Tibial artery (tissue), 4 donors: Measurements from ENCODE around the gene SCAMP4.

ENCODE experiments used
- DNase-seq, 2 donors: peaks; one replicate each; pipeline ENCODE4 v3.0.0-alpha.2; 2019
- H3K27ac ChIP-seq, 2 donors: fragments of 200-600 bp; sonication (generic) in 1 of 2; 1 replicate in 1 of 2; 2 replicates in 1 of 2; pipeline ENCODE4 v1.5.1; 2018 to 2019; ENCODE audit warnings: mild to moderate bottlenecking in 1 of 2
- H3K27me3 ChIP-seq, 2 donors: fragments of 200-600 bp; sonication (generic) in 1 of 2; one replicate each; pipeline versions ENCODE4 v1.5.1 to v1.6.0; 2016 to 2019
- H3K36me3 ChIP-seq, 3 donors: fragments of 200-600 bp; sonication (generic) in 2 of 3; one replicate each; pipeline ENCODE4 v1.5.1; 2016 to 2019; ENCODE audit warnings: mild to moderate bottlenecking in 2 of 3
- H3K4me1 ChIP-seq, 4 donors: fragments of 200-600 bp; sonication (generic) in 2 of 4; 1 replicate in 3 of 4; 2 replicates in 1 of 4; pipeline ENCODE4 v1.5.1; 2016 to 2019
- H3K4me3 ChIP-seq, 2 donors: fragments of 200-600 bp; sonication (generic) in 1 of 2; 1 replicate in 1 of 2; 2 replicates in 1 of 2; pipeline ENCODE4 v1.5.1; 2018 to 2019; ENCODE audit warnings: mild to moderate bottlenecking in 2 of 2
- H3K9me3 ChIP-seq, 3 donors: fragments of 200-600 bp; sonication (generic) in 1 of 3; one replicate each; pipeline ENCODE4 v1.5.1; 2016 to 2019
- intact Hi-C: fragments of 100-400 bp; cut with DNase I; formaldehyde crosslinking; loops from one replicate; pipeline ENCODE4 v1.15.0; 2023; ENCODE audit warnings: low total_unique reads
- TF ChIP-seq, protein P1 (sequence below), 2 experiments: fragments of 200-600 bp in 1 of 2; fragments of 450-650 bp in 1 of 2; IDR thresholded peaks; one replicate each; pipeline ENCODE4 v1.5.1; 2017 to 2019; ENCODE audit warnings: antibody characterized with exemption in 2 of 2, mild to moderate bottlenecking in 1 of 2, moderate library complexity in 1 of 2

The SCAMP4 gene

DNA sequence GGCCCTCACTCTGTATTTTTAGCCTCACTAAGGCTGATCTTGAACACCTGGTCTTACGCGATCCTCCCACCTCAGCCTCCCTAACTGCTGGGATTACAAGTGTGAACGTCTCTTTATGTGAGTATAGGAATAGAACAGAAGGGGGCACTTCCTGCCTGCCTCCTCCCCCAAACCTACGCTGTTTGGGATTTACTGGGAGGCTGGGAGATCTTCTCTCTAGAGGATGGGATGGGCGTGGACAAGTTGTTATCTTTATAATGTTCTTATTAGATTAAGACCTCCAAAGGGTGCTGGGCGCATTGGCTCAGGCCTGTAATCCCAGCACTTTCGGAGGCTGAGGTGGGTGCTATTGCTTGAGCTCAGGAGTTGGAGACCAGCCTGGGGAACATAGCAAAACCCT lies 32.9 kb downstream of the SCAMP4 start:
- no peak overlapping the region for H3K4me3 ChIP-seq
- TF ChIP-seq, protein P1, sequence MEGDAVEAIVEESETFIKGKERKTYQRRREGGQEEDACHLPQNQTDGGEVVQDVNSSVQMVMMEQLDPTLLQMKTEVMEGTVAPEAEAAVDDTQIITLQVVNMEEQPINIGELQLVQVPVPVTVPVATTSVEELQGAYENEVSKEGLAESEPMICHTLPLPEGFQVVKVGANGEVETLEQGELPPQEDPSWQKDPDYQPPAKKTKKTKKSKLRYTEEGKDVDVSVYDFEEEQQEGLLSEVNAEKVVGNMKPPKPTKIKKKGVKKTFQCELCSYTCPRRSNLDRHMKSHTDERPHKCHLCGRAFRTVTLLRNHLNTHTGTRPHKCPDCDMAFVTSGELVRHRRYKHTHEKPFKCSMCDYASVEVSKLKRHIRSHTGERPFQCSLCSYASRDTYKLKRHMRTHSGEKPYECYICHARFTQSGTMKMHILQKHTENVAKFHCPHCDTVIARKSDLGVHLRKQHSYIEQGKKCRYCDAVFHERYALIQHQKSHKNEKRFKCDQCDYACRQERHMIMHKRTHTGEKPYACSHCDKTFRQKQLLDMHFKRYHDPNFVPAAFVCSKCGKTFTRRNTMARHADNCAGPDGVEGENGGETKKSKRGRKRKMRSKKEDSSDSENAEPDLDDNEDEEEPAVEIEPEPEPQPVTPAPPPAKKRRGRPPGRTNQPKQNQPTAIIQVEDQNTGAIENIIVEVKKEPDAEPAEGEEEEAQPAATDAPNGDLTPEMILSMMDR (IDR thresholded peaks at IDR 0.05) = no peak
- H3K9me3 ChIP-seq = no peaks in the 10 kb centered on the region
- intact Hi-C loops = no loop called here
- H3K36me3 ChIP-seq = no peaks in the 10 kb centered on the region
- DNase-seq = no peak
- H3K4me1 ChIP-seq = peaks cover 4 to 20% (median 16%) of the 10 kb centered on the region in 4 donors
- H3K27me3 ChIP-seq = peaks cover 0 to 6% of the 10 kb centered on the region in 2 donors
- H3K27ac ChIP-seq = no peak overlapping the region

DNA sequence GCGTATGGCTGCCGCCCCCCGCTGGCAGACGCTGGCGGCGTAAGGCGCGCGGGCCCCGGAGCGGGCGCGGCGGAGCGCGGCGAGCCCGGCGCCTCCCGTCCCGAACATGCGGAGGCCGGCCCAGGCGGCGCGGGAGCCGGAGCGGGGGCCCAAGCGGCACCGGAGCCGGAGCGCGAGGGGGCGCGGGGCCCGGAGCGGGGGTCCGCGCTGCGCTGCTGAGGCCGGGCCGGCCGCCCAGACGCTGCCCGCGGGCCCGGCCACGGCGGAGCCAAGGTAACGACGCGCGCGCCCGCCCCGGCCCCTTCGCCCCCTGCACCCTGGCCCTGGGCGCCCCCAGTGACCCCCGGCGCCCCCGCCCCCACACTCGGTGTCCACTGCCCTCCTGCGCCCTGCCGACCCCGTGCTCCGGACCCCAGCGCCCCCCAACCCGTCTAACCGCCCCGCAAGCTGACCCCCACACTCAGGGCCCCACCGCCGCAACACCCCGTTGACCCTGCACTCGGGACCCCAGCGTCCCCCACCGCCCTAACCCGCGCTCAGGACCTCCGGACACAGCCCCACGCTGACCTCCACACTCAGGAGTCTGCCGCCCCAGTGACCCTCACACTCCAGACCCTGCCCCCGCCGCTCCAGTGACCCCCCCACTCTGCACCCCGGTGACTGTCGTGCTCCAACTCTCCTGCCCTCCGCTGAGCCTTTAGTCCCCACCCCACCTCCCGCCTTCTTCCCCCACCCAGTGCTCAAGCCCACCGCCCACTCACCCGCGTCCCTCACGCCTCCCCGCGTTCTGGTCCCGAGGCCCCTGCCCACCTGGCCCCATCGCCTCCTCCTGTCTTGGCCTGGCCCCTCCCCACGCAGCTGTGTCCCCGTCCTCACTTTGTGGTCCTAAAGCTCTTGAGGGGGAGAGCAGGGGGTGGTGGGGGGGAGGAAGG lies 36.2 kb downstream of the SCAMP4 start, which contains the start of gene CSNK1G2:
Gene CSNK1G2, plus strand, starts transcription at position 27 of the 932 bp plus-strand sequence. CDS start 28,601 bp downstream, outside the sequence.
- Histone ChIP-seq H3K27me3 (no peaks in the 10 kb centered on the region), H3K4me3 (peak within 1 kb of the TSS; percentile 83), H3K36me3 (no peaks in the 10 kb centered on the region), H3K27ac (peak within 1 kb of the TSS; percentile 97 to 99), H3K4me1 (peaks cover 4 to 45% (median 27%) of the 10 kb centered on the region in 4 donors), H3K9me3 (no peaks in the 10 kb centered on the region)
- intact Hi-C loops = no loop called here
- TF ChIP-seq, protein P1 (IDR thresholded peaks at IDR 0.05) = peak in 1 of 2 experiments; percentile 39
- no peak for DNase-seq

DNA sequence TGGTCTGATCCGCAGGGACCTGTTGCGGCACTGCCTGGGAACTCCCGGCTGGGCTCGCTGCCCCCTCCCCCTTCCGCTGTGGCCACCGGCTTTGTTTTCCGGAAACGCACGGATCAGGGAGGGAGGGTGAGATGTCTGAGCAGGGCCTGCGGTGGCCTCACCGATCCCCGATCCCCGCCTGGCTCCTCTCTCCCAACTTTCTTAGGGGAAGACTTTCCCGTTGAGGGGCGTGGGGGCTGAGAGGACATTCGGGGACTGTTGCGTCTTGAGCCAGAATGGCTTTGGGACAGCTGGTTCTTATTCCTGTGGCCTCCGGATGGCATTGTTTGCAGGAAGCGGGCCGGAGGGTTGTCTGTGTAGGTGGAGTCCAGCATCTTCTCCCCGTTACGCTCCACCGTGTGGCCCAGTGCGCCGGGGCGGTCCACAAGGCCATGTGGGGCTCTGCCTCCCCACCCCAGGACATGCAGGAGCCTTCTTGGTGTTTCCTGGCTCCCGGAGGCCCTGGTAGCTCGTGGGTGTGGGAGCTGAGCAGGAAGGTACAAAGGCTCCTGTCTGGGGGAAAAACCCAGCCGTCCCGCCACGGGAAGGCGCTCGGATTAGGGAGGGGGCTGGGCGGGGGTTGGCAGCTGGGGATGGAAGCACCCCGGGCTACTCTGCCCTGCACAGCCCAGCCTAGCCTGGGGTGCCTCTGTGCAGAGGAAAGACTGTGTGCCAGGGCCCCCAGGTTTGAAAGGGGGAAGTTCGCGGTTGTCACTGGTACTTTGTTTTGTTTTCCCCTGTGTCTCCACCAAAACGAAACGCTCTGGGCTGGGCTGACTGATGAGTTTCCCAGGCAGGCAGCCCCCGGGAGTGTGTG lies 37.1 kb downstream of the SCAMP4 start:
- no peaks in the 10 kb centered on the region for H3K36me3 ChIP-seq
- H3K27ac ChIP-seq = peak overlapping the region; percentile 97 to 99
- no peaks in the 10 kb centered on the region for H3K9me3 ChIP-seq
- peak; percentile 65 to 86 for DNase-seq
- H3K4me3 ChIP-seq = peak overlapping the region; percentile 83
- TF ChIP-seq, protein P1 (IDR thresholded peaks at IDR 0.05) = no peak
- peaks cover 4 to 45% (median 27%) of the 10 kb centered on the region in 4 donors for H3K4me1 ChIP-seq
- intact Hi-C loops = no loop called here
- no peaks in the 10 kb centered on the region for H3K27me3 ChIP-seq

DNA sequence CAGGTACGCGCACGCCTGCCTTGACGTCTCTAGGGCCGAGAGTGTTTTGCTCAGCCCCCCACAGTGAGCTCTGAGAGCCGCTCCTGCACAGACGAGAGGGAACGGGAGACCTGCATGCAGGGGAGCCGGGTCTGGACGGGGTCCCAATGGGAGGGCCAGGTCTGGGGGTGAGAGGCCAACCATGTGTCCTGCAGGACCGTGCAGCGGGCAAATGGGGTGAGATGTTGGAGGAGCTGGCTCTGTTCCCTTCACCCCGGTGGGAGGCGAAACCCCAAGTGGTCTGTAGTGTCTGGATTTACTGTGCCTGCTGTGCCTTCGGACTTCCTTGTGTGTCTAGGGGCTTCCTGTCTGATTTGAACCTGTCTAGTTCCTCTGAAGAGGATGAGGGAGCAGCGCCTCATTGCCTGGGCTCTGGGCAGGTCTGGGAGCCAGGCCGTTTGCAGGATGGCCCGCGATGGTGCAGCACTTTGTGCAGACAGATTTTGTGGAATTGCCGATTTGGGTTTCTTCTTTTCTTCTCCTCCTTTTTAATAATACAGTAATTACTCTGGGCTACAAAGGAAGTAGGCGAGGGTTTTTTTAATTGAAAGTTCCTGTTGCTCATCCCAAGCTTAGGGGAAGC lies 37.8 kb downstream of the SCAMP4 start:
- Histone ChIP-seq H3K4me1 (peaks cover 4 to 45% (median 27%) of the 10 kb centered on the region in 4 donors), H3K4me3 (peak overlapping the region; percentile 83), H3K36me3 (no peaks in the 10 kb centered on the region), H3K9me3 (no peaks in the 10 kb centered on the region), H3K27me3 (no peaks in the 10 kb centered on the region), H3K27ac (peak overlapping the region; percentile 97 to 99)
- no peak for DNase-seq
- intact Hi-C loops = no loop called here
- TF ChIP-seq, protein P1 (IDR thresholded peaks at IDR 0.05) = no peak

DNA sequence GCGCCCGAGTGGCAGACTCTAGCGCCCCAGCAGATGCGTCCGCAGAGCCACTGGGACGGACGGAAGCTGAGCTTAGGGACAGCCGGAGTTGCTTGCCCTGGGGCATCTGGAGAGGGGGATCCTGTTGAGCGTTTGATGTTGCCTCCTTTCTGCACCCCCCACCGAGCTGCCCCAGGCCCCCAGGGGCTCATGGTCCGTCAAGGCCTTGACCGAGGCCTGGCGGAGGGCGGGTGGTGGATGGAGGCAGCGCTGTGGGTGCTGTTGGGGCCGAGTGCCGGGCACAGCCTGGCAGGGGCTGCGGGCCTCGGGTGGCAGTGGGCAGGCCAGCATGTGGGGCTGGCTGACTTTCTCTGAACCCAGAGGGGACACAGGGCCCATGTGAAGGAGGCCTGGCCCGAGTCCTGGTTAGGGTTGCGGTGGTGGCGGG lies 38.5 kb downstream of the SCAMP4 start:
- Histone ChIP-seq H3K9me3 (no peaks in the 10 kb centered on the region), H3K36me3 (peaks cover 0 to 2% (median 0%) of the 10 kb centered on the region in 3 donors), H3K4me3 (no peak overlapping the region), H3K27me3 (no peaks in the 10 kb centered on the region), H3K27ac (no peak overlapping the region), H3K4me1 (peaks cover 4 to 45% (median 27%) of the 10 kb centered on the region in 4 donors)
- intact Hi-C loops = no loop called here
- no peak for DNase-seq
- TF ChIP-seq, protein P1 (IDR thresholded peaks at IDR 0.05) = no peak
